ENCODE data around the gene JAKMIP2.
"Not testable (repeated sequence)": the region's sequence is repeated elsewhere in the genome, so short reads cannot be mapped to it uniquely, and the experiment has no call there.

The JAKMIP2 gene

DNA sequence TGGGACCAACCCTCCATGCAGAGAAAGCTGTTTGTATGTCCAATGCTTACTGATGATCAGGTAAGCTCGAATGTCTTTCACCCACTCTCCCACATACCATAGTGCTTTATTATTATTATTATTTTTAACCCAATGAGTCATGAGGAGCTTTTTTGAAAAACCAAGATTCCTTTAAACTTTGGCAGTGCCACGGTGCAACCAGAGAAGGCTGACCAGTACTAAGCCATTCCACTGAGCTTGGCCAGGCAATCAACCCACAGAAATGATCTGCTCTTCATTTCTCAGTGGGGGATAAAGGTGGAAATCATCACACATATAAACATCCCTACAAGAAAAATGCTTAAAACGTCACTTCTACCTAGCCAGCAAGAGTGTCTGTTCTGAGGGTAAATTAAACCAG, 35.5 kb downstream of the JAKMIP2 start:
- no peak for DNase-seq (ENCODE audit: low read depth in 2 of 2)

DNA sequence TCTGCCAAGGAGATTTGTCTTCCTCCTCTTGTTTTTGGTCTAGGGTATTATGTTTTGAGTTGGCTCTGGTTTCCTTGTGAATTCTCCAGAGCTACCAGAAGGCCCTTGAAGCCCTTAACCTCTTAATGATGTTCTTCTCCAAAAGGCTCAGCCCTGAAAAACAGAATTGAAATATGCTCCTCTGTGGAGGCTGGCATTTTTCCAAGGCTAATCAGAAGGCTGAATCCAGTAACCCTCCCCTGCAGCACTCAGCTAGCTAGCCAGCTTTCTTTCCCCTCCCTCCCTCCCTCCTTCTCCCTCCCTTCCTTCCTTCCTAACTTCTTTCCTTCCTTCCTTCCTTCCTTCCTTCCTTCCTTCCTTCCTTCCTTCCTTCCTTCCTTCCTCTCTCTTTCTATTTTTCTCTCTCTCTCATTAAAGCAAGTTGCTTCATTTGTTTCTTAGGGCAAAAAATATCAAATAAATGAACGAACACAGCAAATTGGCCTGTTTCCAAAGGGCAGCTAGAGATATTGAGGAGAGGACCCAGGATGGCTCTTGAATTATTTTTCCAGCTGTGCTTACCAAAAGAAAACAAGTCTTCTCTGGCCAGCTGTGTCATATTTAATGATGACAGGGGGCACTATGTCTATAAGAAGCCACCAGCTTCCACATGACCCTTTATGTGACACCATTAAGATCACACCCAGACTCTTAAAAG, 38.7 kb downstream of the JAKMIP2 start:
- DNase-seq (ENCODE audit: low read depth in 2 of 2): no peak

DNA sequence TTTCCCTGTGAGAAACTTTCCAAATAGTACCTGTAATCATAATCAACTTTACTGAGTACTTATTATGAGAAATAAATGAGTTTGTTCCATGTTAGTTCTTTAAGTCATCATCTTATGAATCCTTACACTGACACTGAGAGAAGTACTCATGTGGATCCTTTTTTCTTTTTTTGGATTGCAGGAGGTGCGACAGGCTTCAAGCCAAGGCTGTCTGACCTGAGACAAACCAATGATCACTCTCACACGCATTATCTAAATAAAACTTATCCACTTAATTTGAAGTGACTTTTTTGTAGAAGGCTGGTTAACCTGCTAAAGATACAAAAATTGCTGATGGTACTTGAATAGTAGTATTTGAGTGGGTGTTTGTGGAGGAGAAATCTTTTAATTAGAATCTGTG, 39.5 kb downstream of the JAKMIP2 start:
- no peak for DNase-seq (ENCODE audit: low read depth in 2 of 2)

DNA sequence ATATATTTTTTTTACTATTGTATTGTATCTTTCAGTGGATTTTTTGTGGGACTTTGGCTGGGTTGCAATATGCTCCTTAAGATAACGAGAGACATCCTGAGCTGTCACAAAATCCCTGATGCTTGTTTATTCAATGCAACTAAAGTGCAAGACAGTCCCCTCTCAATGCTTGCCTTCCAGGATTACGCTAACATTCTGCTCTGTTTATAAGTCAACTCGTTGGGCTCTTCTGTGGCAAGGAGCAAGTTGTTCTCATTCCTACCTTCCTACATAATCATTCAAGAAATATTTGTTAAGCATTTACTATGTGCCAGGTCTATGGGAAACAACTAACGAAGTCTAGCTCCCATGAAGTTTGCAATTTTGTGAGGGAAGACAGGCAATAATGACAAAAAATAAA, 40.4 kb downstream of the JAKMIP2 start:
- no peak for DNase-seq (ENCODE audit: low read depth in 2 of 2)

DNA sequence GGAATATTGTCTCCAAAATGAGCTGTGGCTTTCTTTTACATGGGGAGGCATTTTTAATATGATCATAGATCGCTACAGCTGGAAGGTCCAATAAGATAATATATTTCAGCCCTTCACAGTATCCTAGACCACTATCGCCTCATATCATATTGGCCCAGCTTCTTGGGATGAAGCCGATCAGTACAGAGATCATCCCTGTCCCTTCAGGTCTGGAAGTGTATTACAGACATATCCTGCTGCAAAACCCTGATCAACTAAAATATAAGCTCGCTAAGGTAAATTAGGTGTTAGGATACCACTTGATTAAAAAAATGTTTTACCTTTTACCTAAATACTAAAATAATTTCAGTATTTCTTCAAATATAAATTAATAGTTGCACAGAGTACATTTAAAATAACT, 41.7 kb downstream of the JAKMIP2 start:
- DNase-seq (ENCODE audit: low read depth in 2 of 2): no peak

DNA sequence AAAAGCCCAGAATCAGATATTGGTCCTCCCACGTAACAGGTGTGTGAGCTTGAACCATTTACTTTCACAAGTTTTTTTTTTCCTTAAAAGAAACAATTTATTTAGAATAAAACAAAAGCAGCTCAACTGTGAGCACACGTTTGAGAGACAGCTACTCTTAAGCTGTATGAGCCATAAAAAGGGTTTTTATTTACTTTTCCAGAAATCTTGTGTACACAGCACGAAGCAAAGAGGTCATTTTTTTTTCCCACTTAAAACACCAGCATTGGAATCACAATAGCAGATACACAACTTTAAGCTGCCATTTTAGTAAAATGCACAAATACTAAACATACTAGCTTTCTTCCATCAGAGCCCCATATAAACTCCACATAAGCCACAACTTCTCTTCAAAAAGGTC, 44.6 kb downstream of the JAKMIP2 start:
- no peak for DNase-seq (ENCODE audit: low read depth in 2 of 2)

DNA sequence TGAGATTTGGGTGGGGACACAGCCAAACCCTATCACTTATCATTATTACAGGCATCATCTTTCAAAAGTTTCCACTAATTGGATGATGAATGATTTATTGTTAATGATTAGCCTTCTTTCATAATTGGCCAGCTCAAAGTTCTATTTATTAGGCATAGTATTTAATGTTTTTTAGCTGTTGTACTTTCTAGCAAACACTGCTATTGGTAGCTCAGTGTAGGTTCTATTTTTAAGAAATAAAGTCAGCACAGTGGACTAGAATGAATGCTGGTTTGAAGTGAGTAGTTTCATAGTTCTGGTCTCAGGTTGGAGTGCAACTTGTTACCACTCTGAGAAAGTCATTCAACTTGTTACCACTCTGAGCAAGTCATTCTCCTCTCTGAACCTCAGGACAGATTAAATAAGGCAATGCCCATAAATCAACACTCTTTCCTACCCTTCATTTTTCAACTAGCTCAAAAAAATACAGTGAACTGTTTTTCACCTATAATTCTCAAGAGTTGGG, 46.9 kb downstream of the JAKMIP2 start:
- no peak for DNase-seq (ENCODE audit: low read depth in 2 of 2)

DNA sequence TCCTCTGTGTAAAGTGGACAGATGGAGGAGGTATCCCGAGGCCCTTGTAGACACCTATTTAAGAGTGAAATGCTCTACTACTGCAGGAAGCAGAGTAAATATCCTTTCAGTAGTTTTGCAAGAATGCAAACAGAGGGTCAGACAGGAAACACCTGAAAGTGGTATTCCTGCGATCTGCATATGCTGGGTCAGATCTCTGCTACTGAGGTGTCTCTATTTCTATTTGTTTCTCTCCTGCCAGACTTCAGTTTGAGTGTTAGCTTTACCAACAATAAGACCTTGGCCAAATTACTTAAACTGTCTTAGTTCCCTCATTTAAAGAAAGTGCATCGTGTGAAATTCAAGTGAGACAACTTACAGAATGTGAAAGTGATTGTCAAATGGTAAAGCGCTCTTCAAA, 47.6 kb downstream of the JAKMIP2 start:
- DNase-seq (ENCODE audit: low read depth in 2 of 2): no peak

DNA sequence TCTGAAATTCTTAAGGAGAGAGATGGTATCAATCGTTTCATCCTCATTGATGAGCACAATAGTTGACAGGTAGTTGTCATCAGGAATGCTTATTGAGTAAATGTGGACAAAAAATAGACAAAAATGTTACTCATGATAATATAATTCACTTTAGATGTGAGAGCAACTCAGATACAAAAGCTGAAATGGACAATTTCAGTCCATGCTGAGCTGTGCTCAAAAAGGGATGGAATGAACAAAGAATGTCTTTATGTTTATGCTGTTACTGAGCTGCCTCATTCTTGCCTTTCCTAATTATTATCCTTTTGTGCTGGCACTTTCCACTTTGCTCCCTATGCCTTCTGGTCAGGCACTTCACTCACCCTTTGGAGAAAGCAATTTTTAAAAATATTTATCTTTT, 49.5 kb downstream of the JAKMIP2 start:
- no peak for DNase-seq (ENCODE audit: low read depth in 2 of 2)

DNA sequence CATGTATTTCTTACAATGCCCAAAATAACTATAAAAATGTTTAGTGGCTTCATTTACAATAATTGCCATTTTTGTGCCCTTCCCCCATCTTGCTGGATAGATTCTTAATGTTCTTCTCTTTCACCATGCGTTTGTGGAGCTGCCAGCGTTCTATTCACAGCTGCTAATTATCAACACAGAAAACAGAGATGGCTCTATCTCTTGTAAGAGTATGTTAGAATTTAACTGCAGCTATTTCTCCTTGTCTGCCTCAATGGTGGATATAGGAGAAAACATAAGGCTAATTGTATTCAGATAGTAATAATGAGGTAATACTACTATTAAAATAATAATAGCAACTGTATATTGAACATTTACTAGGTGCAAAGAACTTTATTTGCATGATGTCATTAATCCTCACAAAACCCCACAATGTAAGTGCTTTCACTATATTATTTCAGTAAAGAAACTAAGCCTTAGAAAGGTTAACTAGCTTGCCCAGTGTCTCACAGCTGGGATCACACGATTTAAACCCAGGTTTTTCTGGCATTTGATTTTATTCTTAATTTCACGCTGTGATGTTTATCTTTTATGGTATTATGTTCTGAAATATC, 50.1 kb downstream of the JAKMIP2 start:
- DNase-seq (ENCODE audit: low read depth in 2 of 2): no peak

DNA sequence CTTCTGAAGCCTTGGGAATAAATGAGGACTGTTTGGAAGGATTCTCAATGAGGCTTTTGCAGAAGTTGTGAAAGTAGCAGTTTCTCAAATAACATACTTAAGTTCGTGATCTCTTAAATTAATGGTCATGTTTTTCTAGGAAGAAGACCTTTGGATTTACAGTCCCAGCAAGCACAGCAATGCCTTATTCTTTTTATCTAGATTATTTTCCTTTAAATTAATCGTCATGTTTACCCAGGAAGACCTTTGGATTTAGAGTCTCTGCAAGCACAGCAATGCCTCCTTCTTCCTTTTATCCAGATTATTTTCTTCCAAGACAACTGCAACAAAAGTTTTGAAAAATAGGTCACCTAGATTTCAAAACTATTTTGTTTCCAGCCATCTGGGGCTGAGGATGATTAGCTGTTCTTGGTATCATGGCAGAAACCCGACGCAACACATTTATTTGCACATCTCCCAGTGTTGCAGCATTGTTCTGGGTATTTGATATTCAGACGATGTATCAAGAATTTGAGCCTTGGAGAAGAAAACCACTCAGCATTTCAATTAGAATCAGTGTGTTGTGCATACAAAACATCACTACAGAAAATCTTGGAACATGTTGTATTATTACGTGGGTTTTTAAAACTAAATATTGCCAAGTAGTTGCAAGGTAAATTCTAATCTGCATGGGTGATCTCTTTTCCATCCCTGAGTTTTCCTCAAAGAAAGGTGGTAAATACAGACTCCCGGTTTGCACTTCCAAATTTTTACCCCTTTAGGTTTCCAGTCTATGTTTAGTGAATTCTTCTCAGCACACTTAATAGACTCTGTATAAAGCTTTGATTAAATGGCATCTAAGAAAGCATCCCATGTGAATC, 50.9 kb downstream of the JAKMIP2 start:
- no peak for DNase-seq (ENCODE audit: low read depth in 2 of 2)

DNA sequence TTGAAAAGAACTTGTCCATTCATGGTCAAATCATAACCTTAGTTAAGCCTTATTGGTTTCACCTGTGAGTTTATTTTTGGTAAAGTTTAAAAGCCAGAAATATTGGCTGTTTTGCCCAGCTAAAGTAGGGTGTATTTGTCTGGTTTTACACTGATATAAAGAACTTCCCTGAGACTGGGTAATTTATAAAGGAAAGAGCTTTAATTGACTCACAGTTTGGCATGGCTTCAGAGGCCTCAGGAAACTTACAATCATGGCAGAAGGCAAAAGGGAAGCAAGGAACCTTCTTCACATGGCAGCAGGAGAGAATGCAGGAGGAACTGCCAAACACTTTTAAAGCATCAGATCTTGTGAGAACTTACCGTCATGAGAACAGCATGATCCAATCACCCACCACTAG, 55.3 kb downstream of the JAKMIP2 start:
- DNase-seq (ENCODE audit: low read depth in 2 of 2): no peak

DNA sequence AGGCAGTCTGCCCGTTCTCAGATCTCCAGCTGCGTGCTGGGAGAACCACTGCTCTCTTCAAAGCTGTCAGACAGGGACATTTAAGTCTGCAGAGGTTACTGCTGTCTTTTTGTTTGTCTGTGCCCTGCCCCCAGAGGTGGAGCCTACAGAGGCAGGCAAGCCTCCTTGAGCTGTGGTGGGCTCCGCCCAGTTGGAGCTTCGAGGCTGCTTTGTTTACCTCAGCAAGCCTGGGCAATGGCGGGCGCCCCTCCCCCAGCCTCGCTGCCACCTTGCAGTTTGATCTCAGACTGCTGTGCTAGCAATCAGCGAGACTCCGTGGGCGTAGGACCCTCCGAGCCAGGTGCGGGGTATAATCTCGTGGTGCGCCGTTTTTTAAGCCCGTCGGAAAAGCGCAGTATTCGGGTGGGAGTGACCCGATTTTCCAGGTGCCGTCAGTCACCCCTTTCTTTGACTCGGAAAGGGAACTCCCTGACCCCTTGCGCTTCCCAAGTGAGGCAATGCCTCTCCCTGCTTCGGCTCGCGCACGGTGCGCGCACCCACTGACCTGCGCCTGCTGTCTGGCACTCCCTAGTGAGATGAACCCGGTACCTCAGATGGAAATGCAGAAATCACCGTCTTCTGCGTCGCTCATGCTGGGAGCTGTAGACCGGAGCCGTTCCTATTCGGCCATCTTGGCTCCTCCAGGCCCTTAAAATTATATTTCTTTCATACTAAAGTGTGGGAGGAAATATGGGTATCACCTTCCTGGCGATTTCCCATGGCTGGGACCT, 61.2 kb downstream of the JAKMIP2 start:
- not testable (repeated sequence) for DNase-seq (ENCODE audit: low read depth in 2 of 2)

DNA sequence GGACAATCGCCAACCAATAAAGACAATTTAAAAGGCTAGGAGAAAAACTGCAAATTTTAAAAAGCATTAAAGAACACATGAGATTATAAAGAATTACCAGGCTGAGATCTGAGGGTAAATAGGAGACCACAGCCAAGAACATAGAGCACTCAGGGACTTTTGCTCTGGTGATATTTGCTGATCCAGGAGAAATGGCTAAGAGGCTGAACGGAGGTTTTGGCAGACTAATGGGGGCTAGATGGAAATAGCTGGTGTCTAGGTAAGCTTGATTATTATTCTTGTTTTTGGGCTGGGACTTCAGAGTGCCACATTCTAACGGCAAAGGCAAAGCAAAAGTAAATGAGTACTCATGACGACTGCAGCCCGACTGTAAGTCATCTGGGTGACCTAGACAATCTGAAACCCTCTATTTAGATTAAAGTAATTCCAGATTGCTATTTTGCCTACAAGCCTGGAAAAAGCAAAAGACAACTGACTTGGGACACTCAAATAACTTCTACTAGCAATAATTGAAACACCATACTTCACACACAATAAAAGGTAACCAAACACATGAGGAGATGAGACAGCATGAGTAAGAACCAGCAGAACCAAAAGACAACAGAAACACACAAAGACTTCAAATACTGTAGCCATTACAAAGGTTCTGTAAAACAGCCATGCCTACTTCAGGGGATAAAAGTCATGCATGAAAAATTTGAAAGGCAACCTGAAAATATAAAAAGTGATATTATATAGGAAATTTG, 68.8 kb downstream of the JAKMIP2 start:
- DNase-seq (ENCODE audit: low read depth in 2 of 2): no peak

DNA sequence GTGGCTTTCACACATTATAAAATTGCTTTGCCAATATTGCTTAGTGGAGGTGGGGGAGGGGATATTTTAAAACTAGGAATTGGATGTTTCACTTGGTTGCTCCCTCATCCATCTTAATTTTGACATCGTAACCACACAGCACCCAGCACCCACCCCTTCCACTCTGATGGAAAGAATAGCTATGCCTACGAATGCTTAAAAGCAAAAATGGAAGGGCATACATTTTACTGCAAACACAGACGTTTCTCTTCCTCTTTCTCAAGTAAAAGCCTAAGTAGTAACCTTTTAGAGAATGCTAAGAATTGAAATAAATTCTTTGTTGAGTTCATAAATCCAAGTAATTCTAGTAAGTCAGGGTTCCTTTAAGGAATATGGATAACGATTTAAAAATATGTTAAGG, 69.9 kb downstream of the JAKMIP2 start:
- no peak for DNase-seq (ENCODE audit: low read depth in 2 of 2)

DNA sequence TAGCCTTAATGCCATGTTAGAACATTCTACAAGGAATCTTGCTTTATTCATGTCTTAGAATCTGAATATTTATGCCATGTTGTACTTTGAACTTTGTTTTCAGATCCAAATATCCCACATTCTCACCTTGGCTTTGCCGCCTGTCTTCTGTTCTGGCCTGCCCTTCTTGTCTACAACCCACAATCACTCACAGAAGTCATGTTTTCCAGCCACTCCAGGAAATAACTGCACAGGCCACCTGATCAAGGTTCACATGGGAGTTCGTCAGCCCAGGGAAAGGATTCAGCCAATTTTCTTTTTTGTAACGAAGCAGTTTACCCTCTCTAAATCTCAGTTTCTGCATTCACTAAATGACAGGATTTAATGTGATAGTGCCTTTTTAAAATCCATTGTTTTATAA, 70.5 kb downstream of the JAKMIP2 start:
- no peak for DNase-seq (ENCODE audit: low read depth in 2 of 2)

DNA sequence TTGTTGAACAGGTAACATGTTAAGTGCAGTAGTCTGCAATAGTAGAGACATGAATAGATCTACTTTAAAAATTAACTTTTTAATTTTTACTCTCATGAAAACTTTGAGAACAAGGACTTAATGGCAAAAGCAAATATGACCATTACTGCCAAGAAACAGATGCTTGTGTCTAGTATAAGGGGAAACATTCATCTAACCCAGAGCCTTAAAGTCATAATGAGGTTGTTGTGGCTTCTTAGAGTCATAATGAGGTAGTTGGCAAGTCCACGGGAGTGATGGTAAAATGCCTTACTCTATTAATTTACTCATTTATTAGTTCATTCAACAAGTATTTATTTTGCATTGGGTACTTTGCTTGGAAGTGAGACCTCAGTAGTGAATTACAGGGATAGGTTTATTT, 71.5 kb downstream of the JAKMIP2 start:
- no peak for DNase-seq (ENCODE audit: low read depth in 2 of 2)

DNA sequence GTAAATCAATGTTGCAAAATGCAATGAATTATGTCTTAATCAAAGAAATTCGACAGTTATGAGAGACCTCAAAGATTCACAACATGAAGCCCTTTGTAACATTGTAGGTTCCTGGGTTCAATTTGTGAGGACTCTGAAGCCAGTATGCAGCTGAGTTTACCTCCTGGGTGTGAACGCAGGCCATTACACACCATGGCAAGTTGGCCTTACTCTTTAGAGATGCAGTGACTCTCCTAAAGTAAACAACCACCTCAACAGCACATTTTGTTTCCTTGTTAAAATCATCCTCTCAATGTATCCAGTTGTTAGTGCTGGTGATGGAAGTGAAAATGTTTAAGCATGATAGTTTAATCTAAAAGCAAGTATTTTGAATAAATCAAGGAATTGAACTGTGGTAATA, 73.8 kb downstream of the JAKMIP2 start:
- DNase-seq (ENCODE audit: low read depth in 2 of 2): no peak

DNA sequence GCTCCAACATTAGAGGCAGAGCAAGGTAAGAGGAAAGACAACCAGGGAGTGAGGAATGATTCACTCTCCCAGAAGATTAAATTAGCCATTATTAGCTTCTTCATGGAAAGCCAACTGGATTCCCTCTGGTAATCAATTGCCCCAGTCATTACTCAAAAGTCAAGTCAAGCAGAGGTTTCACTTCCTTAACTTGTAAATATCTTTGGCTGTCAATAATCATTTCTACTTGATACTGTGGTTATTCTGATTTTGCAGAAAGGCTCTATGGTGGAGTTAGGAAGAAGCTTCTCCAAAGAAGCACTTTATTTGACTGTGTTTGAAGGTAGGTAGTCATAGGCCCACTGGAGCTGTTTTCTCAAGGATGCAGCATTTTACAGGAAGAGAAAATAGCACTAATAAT, 78.0 kb downstream of the JAKMIP2 start:
- DNase-seq (ENCODE audit: low read depth in 2 of 2): no peak

DNA sequence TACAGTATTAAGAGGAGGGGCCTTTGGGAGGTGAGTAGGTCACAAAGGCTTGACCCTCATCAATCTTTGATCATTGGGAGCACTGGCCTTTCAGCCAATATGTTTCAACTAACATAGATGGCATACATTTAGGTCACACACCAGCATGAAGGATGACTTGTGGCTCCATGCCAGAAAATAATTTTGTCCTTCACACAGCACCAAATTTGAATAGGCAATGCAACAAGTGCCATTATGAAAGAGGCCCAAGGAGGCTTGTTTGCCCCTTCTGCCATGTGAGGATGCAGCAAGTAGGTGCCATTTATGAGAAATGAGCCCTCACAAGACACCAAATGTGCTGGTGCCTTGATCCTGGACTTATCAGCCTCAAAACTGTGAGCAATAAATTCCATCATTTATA, 81.1 kb downstream of the JAKMIP2 start:
- no peak for DNase-seq (ENCODE audit: low read depth in 2 of 2)

DNA sequence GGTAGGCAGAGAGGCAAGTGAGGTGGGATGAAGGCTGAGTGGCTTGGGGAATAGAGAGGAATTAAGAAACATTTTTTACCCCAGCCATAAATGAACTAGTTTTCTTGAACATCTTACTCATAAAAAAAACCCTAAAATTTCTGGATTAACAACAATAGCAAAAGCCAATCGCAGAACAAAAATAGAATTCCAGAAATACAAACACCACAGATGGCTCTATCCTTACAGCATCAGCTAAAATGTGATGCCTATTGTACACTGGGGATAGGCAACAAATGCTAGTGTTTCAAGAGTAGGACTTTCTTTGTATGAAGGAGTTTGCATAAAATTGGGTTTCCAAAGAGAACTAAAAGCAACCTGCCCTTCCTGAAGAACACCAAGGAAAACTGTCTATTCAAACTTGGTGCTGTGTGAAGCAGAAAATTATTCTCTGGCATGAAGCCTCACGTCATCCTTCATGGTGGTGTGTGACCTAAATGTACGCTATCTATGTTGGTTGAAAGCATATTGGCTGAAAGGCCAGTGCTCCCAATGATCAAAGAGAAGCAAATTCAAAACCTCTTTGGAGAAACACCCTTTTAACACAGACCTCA, 82.9 kb downstream of the JAKMIP2 start:
- DNase-seq (ENCODE audit: low read depth in 2 of 2): no peak

All from stimulated activated CD8-positive, alpha-beta memory T cell treated with anti-CD3 and anti-CD28 coated beads, Interleukin-15, amount 100 ng/mL, for 4 hours (primary cell).